ENCODE data around the gene OR10V1. TPM values are rescaled to one million over a fixed set of nuclear protein-coding genes. Genes with fewer than 3 reads are reported as not detected.

The OR10V1 gene
- total and polyA plus RNA-seq, 9 of the 15 experiments (the other 6 are each of a cell fraction or from before 2014, with no cell fraction given): not detected

- TF ChIP-seq ZNF830 (CRISPR knock-in tag; IDR thresholded peaks at IDR 0.05) (no peak), MYC (IDR thresholded peaks at IDR 0.05; ENCODE audit: low read depth, low read length) (no peak; the same call in 1 of the 2 replicates), MYC (CRISPR knock-in tag; IDR thresholded peaks at IDR 0.05; ENCODE audit: borderline replicate concordance, low read depth) (peak; percentile 46; the same call in 1 of the 2 replicates), ZNF24 (IDR thresholded peaks at IDR 0.05) (no peak), EP400 (IDR thresholded peaks at IDR 0.05) (peak; percentile 53), HDGF (IDR thresholded peaks at IDR 0.05) (peak; percentile 38; the same call in 1 of the 2 replicates), TOE1 (IDR thresholded peaks at IDR 0.05; ENCODE audit: borderline replicate concordance) (peak; percentile 81), TOE1 (CRISPR knock-in tag; IDR thresholded peaks at IDR 0.05; ENCODE audit: borderline replicate concordance, low read depth) (no peak), ZNF263 (CRISPR knock-in tag; IDR thresholded peaks at IDR 0.05; ENCODE audit: borderline replicate concordance) (no peak), ATF3 (IDR thresholded peaks at IDR 0.05) (peak; percentile 94), ATF3 (CRISPR knock-in tag; conservative IDR thresholded peaks at IDR 0.05) (no peak), IRF9 (tag; IDR thresholded peaks at IDR 0.05) (no peak), RBBP5 (IDR thresholded peaks at IDR 0.05; ENCODE audit: borderline replicate concordance, insufficient read depth, low read length, poor library complexity, severe bottlenecking) (no peak), PHTF2 (CRISPR knock-in tag; IDR thresholded peaks at IDR 0.05) (no peak), USF2 (CRISPR knock-in tag; IDR thresholded peaks at IDR 0.05) (peak; percentile 80), ZNF282 (CRISPR knock-in tag; IDR thresholded peaks at IDR 0.05) (no peak), ZNF431 (CRISPR knock-in tag; IDR thresholded peaks at IDR 0.05) (no peak), SIX5 (IDR thresholded peaks at IDR 0.05; ENCODE audit: borderline replicate concordance in 1 of 2, insufficient read depth in 1 of 2, low read depth in 1 of 2, low read length in 2 of 2) (no peak), FIP1L1 (IDR thresholded peaks at IDR 0.05; ENCODE audit: low read depth, low read length, poor library complexity, severe bottlenecking) (no peak), MLLT1 (IDR thresholded peaks at IDR 0.05) (peak in 1 of 2 experiments; percentile 29; a peak in 1 of 4 replicates), POLR2B (IDR thresholded peaks at IDR 0.05; ENCODE audit: low read depth, partially characterized antibody) (no peak)
These were observed 42.3 kb upstream of the OR10V1 start (continued) for GRCh38 chr11:59755701-59756557.
